HG03565 (cell line): ENCODE measurements around the gene FNDC11.
A peak's percentile ranks its signal among the peaks of the same experiment; 100 is the strongest.
"Not testable (repeated sequence)": the region's sequence is repeated elsewhere in the genome, so short reads cannot be mapped to it uniquely, and the experiment has no call there.

Experiments
- ATAC-seq: cut with Tn5 transposase; IDR thresholded peaks from one replicate; pipeline ENCODE4 v1.9.1; 2021; ENCODE audit warnings: mild to moderate bottlenecking, moderate library complexity; ENCODE audit not compliant: unreplicated experiment

FNDC11 gene

GRCh38 chr20:63565699-63566335 lies 11.9 kb downstream of the FNDC11 start:
- no peak for ATAC-seq

GRCh38 chr20:63566395-63567135 lies 12.6 kb downstream of the FNDC11 start:
- ATAC-seq = no peak

- no peak for ATAC-seq
Measured at GRCh38 chr20:63567136-63567385, 13.1 kb downstream of the FNDC11 start.

GRCh38 chr20:63567386-63568169 lies 13.6 kb downstream of the FNDC11 start:
- ATAC-seq = peak; percentile 40

- ATAC-seq = peak; percentile 20
Measured at GRCh38 chr20:63568170-63568981, 14.4 kb downstream of the FNDC11 start.

GRCh38 chr20:63568986-63569949 lies 15.3 kb downstream of the FNDC11 start:
- ATAC-seq = no peak

GRCh38 chr20:63570281-63571086 lies 16.5 kb downstream of the FNDC11 start:
- no peak for ATAC-seq

GRCh38 chr20:63571087-63571478 lies 17.1 kb downstream of the FNDC11 start:
- ATAC-seq = not testable (repeated sequence)

- no peak for ATAC-seq
Measured at GRCh38 chr20:63572071-63572787, 18.3 kb downstream of the FNDC11 start.

GRCh38 chr20:63572788-63573646 lies 19.1 kb downstream of the FNDC11 start:
- no peak for ATAC-seq

- ATAC-seq = no peak
Measured at GRCh38 chr20:63573647-63574131, 19.7 kb downstream of the FNDC11 start.

GRCh38 chr20:63574156-63574828 lies 20.3 kb downstream of the FNDC11 start, which contains the start of gene HELZ2:
HELZ2 (minus strand) TSS chr20:63574239; CDS start chr20:63572385, 1,854 bp downstream.
- ATAC-seq = no peak

- no peak for ATAC-seq
Measured at GRCh38 chr20:63574829-63575743, 21.1 kb downstream of the FNDC11 start.

GRCh38 chr20:63576311-63576710 lies 22.4 kb downstream of the FNDC11 start:
- no peak for ATAC-seq

GRCh38 chr20:63577317-63577894 lies 23.4 kb downstream of the FNDC11 start:
- no peak for ATAC-seq
